ENCODE measurements around the gene TMPRSS6.

DNA sequence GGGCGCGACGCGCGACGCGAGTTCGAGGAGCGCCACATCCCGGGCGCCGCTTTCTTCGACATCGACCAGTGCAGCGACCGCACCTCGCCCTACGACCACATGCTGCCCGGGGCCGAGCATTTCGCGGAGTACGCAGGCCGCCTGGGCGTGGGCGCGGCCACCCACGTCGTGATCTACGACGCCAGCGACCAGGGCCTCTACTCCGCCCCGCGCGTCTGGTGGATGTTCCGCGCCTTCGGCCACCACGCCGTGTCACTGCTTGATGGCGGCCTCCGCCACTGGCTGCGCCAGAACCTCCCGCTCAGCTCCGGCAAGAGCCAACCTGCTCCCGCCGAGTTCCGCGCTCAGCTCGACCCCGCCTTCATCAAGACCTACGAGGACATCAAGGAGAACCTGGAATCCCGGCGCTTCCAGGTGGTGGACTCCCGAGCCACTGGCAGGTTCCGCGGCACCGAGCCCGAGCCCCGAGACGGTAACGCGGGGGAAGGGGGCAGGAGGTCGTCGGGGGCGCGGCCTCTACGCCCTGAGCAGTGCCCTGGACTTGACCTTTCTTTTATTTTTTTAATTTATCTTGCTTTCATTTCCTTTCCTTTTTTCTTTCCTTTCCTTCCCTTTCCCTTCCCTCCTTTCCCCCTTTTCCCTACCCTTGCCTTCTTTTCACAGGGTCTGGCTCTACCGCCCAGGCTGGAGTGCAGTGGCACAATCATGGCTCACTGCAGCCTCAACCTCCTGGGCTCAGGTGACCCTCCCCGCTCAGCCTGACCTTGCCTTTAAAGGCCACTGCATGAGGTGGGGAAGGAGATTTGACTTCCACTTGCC is 85.0 kb downstream of the TMPRSS6 start:
- TF ChIP-seq, protein P1, sequence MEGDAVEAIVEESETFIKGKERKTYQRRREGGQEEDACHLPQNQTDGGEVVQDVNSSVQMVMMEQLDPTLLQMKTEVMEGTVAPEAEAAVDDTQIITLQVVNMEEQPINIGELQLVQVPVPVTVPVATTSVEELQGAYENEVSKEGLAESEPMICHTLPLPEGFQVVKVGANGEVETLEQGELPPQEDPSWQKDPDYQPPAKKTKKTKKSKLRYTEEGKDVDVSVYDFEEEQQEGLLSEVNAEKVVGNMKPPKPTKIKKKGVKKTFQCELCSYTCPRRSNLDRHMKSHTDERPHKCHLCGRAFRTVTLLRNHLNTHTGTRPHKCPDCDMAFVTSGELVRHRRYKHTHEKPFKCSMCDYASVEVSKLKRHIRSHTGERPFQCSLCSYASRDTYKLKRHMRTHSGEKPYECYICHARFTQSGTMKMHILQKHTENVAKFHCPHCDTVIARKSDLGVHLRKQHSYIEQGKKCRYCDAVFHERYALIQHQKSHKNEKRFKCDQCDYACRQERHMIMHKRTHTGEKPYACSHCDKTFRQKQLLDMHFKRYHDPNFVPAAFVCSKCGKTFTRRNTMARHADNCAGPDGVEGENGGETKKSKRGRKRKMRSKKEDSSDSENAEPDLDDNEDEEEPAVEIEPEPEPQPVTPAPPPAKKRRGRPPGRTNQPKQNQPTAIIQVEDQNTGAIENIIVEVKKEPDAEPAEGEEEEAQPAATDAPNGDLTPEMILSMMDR (IDR thresholded peaks at IDR 0.05): no peak
- TF ChIP-seq POLR2A (IDR thresholded peaks at IDR 0.05): no peak

Measured in adrenal gland (tissue), 5 donors.